ENCODE results near the gene NDNF.

The NDNF gene

DNA sequence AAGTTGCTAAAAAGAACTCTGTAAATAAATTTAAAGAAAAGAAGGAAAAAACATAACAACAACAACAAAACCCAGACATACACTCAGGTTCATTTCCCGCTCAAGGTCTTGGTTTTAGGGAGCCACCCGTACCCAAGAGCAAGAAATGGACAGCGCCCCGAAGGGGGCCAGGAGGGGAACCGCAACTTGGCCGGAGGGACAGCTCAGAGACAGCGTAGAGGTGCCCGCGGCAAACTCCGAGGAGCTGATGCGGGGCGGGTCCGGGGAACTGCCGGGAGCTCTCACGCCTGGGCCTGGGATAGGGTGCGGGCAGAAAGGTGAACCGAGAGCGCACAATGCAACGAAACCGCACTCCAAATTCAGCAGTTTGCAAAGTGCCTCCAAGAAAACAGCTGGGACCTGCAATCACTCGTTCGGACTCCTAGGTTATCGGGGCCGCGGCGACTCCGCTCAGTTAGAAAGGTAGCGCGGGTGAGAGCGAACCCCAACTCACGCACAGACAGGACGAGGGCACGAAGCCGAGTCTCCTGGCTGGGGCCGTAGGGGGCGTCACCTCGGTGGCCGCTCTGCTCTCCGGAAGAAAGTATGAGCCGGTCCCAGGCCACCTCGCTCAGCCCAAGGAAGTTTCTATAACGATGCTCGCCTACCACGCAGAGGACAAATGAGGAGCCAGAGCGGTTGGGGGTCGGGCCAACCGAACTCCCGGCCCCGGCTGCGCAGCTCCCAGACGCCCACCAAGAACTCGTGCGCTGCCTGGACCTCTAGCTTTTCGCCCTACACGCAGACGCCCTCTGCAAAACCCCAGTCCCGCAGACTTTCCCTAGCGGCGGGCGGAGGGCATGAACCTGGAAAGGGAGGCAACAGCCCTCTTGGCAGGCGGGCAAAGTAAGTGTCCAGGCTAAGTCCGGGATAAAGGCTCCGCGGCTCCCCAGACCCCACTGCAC, 1.4 kb downstream of the NDNF start:
- no peak for DNase-seq

DNA sequence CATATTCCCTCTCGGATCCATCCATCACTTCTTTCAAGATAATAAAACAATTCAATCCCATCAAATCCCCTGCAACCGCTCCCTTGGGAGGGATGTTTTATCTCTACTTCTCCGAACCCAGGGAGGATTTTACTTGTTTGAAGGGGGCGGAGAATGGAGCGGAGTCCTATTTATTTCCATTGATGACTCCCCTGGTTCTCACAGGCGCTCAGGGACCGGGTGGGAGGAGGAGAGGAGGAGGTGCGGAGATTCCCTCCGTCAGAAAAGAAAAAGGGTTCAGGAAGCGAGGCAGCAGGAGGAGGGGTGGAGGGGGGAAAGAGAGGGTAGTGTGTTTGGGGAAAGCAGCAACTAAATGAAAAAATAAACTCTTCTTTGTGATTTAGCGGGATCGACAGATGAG, 2.1 kb downstream of the NDNF start:
- no peak for DNase-seq

GRCh38 chr4:121069430-121069829, 2.9 kb downstream of the NDNF start:
- no peak for DNase-seq

GRCh38 chr4:121064482-121064881, 7.9 kb downstream of the NDNF start:
- no peak for DNase-seq

DNA sequence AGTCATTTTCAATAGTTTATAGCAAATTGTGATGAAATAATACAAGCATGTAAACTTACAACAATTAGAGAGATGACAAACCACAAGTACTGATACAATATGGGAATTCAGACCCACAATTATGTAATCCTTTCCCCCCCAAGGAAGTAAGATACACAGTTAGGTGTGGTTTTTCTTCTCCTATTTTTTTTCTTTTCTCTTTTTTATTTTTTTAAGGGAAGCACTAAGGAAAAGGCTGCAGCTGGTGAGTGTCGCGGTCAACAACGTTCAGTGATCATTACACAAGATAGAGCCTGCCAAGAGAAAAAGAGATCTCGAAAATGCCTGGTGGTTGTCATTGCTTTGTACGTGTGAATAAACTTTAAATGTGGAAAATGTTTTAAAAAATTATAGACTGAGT, 9.8 kb downstream of the NDNF start:
- DNase-seq: no peak

DNA sequence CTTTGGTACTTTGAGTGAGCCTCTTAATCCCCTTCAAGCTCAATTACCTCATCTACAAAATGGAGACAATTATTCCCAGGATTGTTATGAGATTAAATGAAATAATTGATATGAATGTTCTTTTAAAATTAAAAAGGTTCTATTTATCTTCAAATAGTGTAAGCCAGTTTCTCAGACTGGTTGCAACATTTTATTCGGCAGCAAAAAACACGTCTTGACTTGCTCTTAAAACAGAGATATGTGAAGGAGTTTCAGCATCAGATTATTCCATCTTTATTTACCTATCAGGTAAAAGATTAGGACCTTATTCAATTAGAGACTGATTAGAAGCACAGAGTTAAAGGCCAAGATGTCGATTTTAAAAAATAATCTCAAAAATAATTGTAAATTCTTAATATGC, 10.5 kb downstream of the NDNF start:
- no peak for DNase-seq

GRCh38 chr4:121061215-121061614, 11.1 kb downstream of the NDNF start:
- no peak for DNase-seq

DNA sequence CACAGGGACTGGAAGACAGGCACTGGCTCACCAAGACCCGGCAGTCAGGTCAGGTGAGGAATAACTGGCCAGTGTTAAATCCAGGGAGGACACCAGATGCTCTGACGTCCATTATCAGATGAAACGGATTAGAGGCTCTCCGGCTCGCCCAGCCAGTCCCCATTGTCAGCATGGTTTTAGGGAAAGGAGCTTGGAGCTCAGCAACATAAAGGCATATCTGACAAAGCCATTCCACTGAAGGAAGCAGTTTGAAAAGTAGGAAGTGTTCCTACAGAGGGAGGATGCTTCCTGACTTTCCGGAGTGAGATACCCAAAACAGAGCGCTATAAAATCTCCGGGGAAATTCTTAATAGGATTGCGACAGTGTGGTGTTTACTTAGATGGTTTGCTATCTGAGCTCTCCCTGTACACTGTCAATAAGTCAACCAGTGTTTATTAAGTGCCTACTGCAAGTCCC, 14.8 kb downstream of the NDNF start:
- DNase-seq: no peak

GRCh38 chr4:121056066-121056465, 16.3 kb downstream of the NDNF start:
- no peak for DNase-seq

- no peak for DNase-seq
These were observed 18.0 kb downstream of the NDNF start for GRCh38 chr4:121054373-121054772.

GRCh38 chr4:121053601-121054143, 18.7 kb downstream of the NDNF start:
- DNase-seq: no peak

GRCh38 chr4:121050300-121050699, 22.0 kb downstream of the NDNF start:
- no peak for DNase-seq

DNA sequence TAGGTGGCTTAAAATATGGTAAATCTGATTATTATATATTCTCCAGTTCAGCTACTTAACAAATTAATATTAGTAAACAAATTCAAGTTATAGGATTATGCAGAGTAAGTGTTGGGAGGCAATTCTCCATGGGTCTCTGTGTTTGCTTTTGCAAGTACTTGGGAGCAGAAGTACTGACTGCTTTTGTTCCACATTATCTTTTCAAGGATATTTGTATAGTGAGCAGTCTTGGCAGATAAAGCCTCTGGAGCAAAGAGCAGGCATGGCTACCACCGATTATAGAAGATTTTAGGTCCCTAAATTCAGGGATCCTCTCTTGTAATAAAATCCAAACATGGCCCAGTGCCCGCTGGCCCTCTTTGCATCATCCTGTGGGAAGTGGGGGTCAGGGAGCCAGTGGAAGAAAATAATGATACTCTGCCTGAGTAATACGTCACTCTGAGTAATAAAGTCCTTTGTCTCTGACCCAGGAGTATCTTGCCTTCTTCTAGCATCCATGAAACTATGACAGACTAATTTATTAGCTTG, 23.2 kb downstream of the NDNF start:
- no peak for DNase-seq

- DNase-seq: no peak
These were observed 24.2 kb downstream of the NDNF start for GRCh38 chr4:121048165-121048564.

- DNase-seq: no peak
These were observed 30.8 kb downstream of the NDNF start for GRCh38 chr4:121041307-121042090.

- DNase-seq: peak in 1 of 2 experiments; percentile 1
These were observed 38.3 kb downstream of the NDNF start for GRCh38 chr4:121034017-121034416.

GRCh38 chr4:121030711-121031110, 41.6 kb downstream of the NDNF start:
- no peak for DNase-seq

DNA sequence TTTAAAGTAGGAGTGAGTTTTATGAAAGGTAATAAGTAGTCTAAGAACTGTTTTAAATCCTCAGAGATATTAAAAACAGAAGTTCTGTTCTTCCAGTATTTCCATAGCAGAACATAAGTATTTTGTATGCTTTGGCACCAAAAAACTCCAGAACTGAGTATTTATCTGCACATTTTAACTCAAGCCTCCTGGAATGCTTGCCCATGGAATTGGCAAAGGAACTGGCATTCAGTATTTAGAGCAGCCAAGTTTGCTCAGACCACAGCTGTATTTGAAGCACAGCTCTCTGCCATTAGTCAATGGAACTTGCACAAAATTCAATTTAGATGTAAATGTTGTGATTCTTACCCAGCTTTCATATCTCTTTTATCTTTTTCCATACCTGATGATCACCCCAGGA, 42.2 kb downstream of the NDNF start:
- DNase-seq: no peak

DNA sequence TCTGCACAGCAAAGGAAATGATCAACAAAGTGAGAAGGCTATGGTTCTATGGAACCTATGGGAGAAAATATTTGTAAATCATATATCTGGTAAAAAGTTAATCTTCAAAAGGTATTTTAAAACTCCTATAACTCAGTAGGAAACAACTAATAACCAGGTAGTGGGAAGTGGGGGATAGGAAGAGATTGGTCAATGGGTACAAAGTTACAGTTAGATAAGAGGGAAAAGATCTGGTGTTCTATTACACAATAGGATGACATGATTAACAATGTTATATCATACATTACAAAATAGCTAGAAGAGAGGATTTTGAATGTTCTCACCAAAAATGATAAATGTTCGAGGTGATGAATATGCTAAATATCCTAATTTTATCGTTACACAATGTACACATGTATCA, 46.3 kb downstream of the NDNF start:
- DNase-seq: no peak

DNA sequence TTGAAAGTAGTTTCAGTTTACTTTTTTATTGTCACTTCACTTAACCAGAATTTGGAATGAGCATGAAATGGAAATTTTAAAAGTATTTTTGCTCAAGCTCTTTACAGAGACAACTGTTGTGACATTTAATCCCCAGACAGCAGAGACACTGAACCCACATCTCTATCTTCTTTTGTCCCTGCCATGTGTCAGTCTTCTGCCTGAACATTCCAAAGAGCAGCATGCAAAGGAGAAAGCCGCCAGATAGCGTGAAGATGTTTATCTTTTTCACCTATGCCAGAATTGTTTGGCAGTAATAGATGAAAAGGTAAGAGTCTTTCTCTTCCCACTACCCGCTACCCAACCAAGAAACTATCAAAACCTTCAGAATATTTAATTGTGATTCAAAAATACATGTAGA, 46.8 kb downstream of the NDNF start:
- DNase-seq: no peak

DNA sequence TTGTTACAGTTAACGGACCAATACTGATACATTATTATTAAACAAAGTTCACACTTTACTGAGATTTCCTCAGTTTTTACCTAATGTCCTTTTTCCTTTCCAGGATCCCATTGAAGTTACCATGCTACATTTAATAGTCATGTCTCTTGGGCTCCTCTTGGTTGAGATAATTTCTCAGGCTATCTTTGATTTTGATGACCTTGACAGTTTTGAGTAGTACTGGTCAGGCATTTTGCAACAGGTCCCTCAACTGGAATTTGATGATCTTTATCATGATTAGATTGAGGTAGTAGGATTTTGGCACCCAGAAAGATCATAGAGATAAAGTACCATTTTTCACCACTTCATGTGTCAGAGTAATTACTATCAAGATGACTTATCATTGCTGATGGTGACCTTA, 53.8 kb downstream of the NDNF start:
- no peak for DNase-seq

- DNase-seq: no peak
These were observed 55.7 kb downstream of the NDNF start for GRCh38 chr4:121016611-121017010.

GRCh38 chr4:121015421-121015820, 56.9 kb downstream of the NDNF start:
- no peak for DNase-seq
